ENCODE measurements around the gene TAF4. TPM values are rescaled to one million over a fixed set of nuclear protein-coding genes. Genes with fewer than 3 reads are reported as not detected.

TAF4 gene
- total RNA-seq, 1 experiment from 2014 or later = 64.3 TPM

DNA sequence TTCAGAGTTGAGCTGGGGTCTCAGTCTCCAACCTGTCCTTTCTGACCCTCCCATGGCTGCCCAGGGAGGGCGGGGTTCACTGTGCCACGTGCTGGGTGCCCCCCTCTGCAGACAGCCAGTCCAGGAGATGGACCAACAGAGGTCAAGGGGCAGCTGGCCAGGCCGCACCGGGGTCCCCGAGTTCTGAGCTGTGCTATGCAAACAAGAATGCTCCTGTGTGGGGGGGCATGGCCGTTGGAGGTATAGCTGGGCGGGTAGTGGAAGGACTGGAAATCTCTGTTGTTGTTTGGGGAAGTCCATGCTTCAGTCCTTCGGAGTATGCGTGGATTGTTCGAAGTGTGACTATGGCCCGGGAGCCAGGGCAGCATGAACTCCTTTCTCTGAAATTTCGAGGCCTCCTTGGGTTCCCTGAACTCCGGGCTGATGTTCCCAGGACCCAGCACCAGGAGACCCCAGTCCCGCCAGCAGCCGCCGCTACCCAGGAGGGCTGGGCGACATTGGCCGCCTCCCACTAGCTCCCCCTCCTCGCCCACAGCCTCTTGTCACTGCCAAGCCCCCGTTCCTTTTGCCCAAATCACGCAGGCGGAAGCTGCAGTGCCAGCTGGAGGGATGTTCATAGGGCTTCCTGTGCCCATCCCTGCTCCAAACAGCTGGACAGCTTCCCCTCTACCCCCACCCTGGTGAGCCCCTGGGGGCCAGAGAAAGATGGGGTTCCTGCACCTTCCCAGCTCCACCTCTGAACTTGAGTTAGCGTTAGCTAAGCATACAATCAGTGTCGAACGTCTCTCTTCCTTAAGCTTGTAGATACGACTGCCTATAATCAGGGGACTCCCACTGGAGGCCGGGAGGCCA lies 126.6 kb downstream of the TAF4 start:
- intact Hi-C loops (cut with micrococcal nuclease; ENCODE audit: unreplicated experiment) = no loop called here
- no peaks in the 10 kb centered on the region for H3K36me3 Mint-ChIP-seq (ENCODE audit: insufficient read depth, unreplicated experiment)
- BruUV-seq (replicated peaks) = no TSS peak
- CTCF ChIA-PET = no interaction called here
- H3K27me3 Mint-ChIP-seq (ENCODE audit: unreplicated experiment) = no peaks in the 10 kb centered on the region
- no peaks in the 10 kb centered on the region for H3K4me1 Mint-ChIP-seq (ENCODE audit: low read depth, unreplicated experiment)
- no peaks in the 10 kb centered on the region for H3K9me3 Mint-ChIP-seq (ENCODE audit: low read depth, unreplicated experiment)
- TF ChIP-seq, protein P1, sequence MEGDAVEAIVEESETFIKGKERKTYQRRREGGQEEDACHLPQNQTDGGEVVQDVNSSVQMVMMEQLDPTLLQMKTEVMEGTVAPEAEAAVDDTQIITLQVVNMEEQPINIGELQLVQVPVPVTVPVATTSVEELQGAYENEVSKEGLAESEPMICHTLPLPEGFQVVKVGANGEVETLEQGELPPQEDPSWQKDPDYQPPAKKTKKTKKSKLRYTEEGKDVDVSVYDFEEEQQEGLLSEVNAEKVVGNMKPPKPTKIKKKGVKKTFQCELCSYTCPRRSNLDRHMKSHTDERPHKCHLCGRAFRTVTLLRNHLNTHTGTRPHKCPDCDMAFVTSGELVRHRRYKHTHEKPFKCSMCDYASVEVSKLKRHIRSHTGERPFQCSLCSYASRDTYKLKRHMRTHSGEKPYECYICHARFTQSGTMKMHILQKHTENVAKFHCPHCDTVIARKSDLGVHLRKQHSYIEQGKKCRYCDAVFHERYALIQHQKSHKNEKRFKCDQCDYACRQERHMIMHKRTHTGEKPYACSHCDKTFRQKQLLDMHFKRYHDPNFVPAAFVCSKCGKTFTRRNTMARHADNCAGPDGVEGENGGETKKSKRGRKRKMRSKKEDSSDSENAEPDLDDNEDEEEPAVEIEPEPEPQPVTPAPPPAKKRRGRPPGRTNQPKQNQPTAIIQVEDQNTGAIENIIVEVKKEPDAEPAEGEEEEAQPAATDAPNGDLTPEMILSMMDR (IDR thresholded peaks at IDR 0.05; ENCODE audit: unreplicated experiment) = no peak
- no peak overlapping the region for H3K4me3 Mint-ChIP-seq (ENCODE audit: low read depth, unreplicated experiment)
- no peak for DNase-seq
- H3K27ac Mint-ChIP-seq (ENCODE audit: unreplicated experiment) = no peak overlapping the region

DNA sequence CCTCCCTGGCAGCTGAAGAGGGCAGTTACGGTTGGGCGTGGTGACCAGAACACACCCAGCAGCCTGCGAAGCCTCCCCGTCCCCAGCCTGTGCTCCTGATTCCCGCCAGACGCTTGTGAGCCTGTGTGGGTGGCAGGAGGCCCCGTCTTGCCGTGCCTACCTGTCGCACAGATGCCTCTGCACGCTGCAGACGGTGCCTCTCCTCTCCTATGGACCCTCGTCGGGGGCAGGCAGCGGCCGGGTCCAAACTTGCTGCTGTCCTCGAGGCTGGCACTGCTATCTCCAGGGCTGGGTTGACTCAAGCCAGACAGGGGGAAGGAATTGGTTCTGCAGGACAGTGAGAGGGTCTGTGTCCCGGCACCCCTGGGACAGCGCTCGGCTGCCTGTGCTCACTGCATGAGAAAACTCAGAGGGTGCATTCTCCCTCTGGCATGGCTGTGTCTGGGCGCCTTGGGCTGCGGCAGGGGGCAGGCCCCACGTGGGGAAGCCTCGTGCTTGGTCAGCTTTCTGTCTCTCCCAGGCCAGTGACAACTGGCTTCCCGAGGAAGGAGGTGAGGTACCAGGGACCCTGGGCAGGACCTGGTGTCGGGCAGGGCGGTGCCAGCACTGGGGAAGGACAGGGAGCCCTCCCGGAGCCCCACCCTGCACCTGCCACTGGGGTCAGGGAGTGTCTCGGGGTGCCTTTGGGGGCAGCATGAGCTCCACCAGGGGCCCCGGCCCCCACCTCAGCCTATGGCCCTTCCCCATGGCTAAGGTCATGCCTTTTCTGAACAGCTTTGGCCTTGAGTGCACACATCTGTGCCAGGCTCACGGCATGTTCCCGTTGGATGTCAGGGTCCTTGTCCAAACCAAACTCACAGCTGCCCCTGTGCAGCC lies 127.5 kb downstream of the TAF4 start:
- CTCF ChIA-PET = no interaction called here
- no peaks in the 10 kb centered on the region for H3K27me3 Mint-ChIP-seq (ENCODE audit: unreplicated experiment)
- no peaks in the 10 kb centered on the region for H3K9me3 Mint-ChIP-seq (ENCODE audit: low read depth, unreplicated experiment)
- H3K36me3 Mint-ChIP-seq (ENCODE audit: insufficient read depth, unreplicated experiment) = peaks cover 6% of the 10 kb centered on the region
- TF ChIP-seq, protein P1 (IDR thresholded peaks at IDR 0.05; ENCODE audit: unreplicated experiment) = no peak
- H3K27ac Mint-ChIP-seq (ENCODE audit: unreplicated experiment) = no peak overlapping the region
- H3K4me1 Mint-ChIP-seq (ENCODE audit: low read depth, unreplicated experiment) = no peaks in the 10 kb centered on the region
- no peak for DNase-seq
- H3K4me3 Mint-ChIP-seq (ENCODE audit: low read depth, unreplicated experiment) = no peak overlapping the region
- intact Hi-C loops (cut with micrococcal nuclease; ENCODE audit: unreplicated experiment) = no loop called here
- no TSS peak for BruUV-seq (replicated peaks)

DNA sequence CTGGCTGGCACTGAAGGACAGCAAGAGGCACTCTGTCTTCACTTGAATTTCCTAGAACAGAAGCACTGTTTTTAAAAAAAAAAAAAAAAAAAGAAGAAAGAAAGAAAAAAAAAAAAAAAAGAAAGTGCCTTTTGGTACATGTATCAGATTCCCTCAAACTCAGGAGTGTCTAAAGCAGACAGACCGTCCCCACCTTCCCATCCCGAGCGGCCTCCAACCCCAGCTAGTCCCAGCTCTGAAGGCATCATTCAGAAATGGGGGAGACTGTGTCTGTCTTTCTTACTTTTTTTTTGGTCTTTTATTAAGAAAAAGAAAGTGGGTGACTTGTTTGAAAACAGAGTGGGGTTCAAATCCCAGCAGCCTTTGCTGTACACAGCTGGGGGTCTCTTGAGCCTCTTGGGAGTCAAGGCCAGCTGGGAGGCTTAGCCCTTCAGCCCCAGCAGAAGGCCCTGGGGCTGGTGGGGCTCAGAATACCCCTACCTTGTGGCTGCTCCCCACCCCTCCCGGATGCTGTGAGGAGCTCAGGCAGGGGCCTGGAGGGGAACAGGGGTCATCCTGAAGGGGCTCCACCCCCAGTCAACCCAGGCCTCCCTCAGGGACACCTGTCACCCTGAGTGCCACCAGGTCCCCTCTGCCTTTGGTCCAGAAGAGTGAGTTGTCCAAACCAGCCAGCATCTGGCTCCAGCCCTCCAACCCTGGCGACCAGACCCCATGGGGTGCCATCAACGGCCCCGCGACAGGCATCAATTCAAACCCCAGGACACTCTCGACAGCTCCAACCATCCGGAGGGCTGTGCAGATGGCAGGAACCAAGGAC lies 128.3 kb downstream of the TAF4 start:
- no peak overlapping the region for H3K27ac Mint-ChIP-seq (ENCODE audit: unreplicated experiment)
- TF ChIP-seq, protein P1 (IDR thresholded peaks at IDR 0.05; ENCODE audit: unreplicated experiment) = no peak
- intact Hi-C loops (cut with micrococcal nuclease; ENCODE audit: unreplicated experiment) = no loop called here
- H3K36me3 Mint-ChIP-seq (ENCODE audit: insufficient read depth, unreplicated experiment) = peaks cover 6% of the 10 kb centered on the region
- H3K4me1 Mint-ChIP-seq (ENCODE audit: low read depth, unreplicated experiment) = no peaks in the 10 kb centered on the region
- H3K4me3 Mint-ChIP-seq (ENCODE audit: low read depth, unreplicated experiment) = no peak overlapping the region
- CTCF ChIA-PET = no interaction called here
- BruUV-seq (replicated peaks) = no TSS peak
- H3K9me3 Mint-ChIP-seq (ENCODE audit: low read depth, unreplicated experiment) = no peaks in the 10 kb centered on the region
- H3K27me3 Mint-ChIP-seq (ENCODE audit: unreplicated experiment) = no peaks in the 10 kb centered on the region
- DNase-seq = no peak

DNA sequence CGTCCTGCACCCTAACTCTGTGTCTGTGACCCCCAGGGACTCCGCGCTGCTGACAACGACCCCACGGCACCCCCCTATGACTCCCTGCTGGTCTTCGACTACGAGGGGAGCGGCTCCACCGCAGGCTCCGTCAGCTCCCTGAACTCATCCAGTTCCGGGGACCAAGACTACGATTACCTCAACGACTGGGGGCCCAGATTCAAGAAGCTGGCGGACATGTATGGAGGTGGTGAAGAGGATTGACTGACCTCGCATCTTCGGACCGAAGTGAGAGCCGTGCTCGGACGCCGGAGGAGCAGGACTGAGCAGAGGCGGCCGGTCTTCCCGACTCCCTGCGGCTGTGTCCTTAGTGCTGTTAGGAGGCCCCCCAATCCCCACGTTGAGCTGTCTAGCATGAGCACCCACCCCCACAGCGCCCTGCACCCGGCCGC lies 129.0 kb downstream of the TAF4 start:
- DNase-seq = no peak
- Mint-ChIP-seq H3K27ac (ENCODE audit: unreplicated experiment) (no peak overlapping the region), H3K9me3 (ENCODE audit: low read depth, unreplicated experiment) (no peaks in the 10 kb centered on the region), H3K4me1 (ENCODE audit: low read depth, unreplicated experiment) (no peaks in the 10 kb centered on the region), H3K4me3 (ENCODE audit: low read depth, unreplicated experiment) (no peak overlapping the region), H3K36me3 (ENCODE audit: insufficient read depth, unreplicated experiment) (peaks cover 6% of the 10 kb centered on the region), H3K27me3 (ENCODE audit: unreplicated experiment) (no peaks in the 10 kb centered on the region)
- TF ChIP-seq, protein P1 (IDR thresholded peaks at IDR 0.05; ENCODE audit: unreplicated experiment) = no peak
- BruUV-seq (replicated peaks) = no TSS peak
- intact Hi-C loops (cut with micrococcal nuclease; ENCODE audit: unreplicated experiment) = no loop called here
- CTCF ChIA-PET = no interaction called here
